Upper lobe of right lung (tissue), 1 donor: ENCODE data around the gene PLEKHJ1. TPM values are rescaled to one million over a fixed set of nuclear protein-coding genes. Genes with fewer than 3 reads are reported as not detected.
A peak's percentile ranks its signal among the peaks of the same experiment; 100 is the strongest.

Source experiments
- ATAC-seq: fragments of 200-7000 bp; cut with Tn5 transposase; one replicate; pipeline ENCODE4 v1.9.1; 2020; ENCODE audit warnings: mild to moderate bottlenecking, moderate library complexity
- DNase-seq: peaks from one replicate; pipeline ENCODE4 v3.0.0-alpha.2; 2020
- H3K27ac ChIP-seq: fragments of 200-600 bp; one replicate; pipeline ENCODE4 v1.8.0; 2022
- H3K27me3 ChIP-seq: fragments of 200-600 bp; one replicate; pipeline ENCODE4 v1.8.0; 2022; ENCODE audit warnings: mild to moderate bottlenecking
- H3K36me3 ChIP-seq: fragments of 200-600 bp; one replicate; pipeline ENCODE4 v1.8.0; 2022
- H3K4me1 ChIP-seq: fragments of 200-600 bp; one replicate; pipeline ENCODE4 v1.8.0; 2022
- H3K4me3 ChIP-seq: fragments of 200-600 bp; one replicate; pipeline ENCODE4 v1.8.0; 2022; ENCODE audit warnings: mild to moderate bottlenecking
- H3K9me3 ChIP-seq: fragments of 200-600 bp; one replicate; pipeline ENCODE4 v1.8.0; 2022
- intact Hi-C: fragments of 100-400 bp; cut with DNase I; formaldehyde crosslinking; loops from one replicate; pipeline ENCODE4 v1.11.0; 2022
- total RNA-seq: library from RNA; stranded (reverse); fragmentation: NEBNext Ultra II Directional; extraction: Animal tissue kit (Norgen Biotek cat#: 25700); gene quantifications from one replicate; pipeline ENCODE4 v1.2.1, GENCODE V29; 2021
- TF ChIP-seq, protein P1 (sequence below): fragments of 200-600 bp; IDR thresholded peaks from one replicate; pipeline ENCODE4 v1.8.0; 2022; ENCODE audit warnings: antibody characterized with exemption
- donor health status: DM: no; HTN: yes; CAD: no; lungs with severe emphysema.

The PLEKHJ1 gene
- total RNA-seq, 1 donor from 2014 or later = 54.6 TPM

DNA sequence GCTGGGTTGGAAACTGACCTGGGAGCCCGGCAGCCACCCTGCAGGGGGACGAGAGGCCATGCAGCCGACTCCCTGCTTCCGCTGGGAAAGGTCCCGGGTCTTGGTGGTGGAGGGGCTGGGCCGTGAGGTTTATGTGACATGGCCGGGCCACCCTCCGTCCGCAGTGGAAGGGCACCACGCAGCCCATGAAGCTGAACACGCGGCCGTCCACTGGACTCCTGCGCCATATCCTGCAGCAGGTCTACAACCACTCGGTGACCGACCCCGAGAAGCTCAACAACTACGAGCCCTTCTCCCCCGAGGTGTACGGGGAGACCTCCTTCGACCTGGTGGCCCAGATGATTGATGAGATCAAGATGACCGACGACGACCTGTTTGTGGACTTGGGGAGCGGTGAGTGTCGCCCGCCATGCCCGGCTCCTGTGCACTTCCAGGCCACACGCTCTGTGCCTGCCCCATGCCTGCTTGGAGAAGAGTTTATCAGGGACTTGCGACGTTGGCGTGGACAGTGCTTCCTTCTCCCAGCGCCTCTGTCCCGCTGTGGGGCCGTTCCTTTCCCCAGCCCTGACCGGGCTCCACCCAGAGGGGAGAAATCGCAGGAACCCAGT, 45.2 kb downstream of the PLEKHJ1 start:
- no peaks in the 10 kb centered on the region for H3K9me3 ChIP-seq
- no peaks in the 10 kb centered on the region for H3K27me3 ChIP-seq
- no peak overlapping the region for H3K4me3 ChIP-seq
- peaks cover 59% of the 10 kb centered on the region for H3K36me3 ChIP-seq
- no peak overlapping the region for H3K27ac ChIP-seq
- H3K4me1 ChIP-seq = peaks cover 27% of the 10 kb centered on the region
- no peak for ATAC-seq
- TF ChIP-seq, protein P1, sequence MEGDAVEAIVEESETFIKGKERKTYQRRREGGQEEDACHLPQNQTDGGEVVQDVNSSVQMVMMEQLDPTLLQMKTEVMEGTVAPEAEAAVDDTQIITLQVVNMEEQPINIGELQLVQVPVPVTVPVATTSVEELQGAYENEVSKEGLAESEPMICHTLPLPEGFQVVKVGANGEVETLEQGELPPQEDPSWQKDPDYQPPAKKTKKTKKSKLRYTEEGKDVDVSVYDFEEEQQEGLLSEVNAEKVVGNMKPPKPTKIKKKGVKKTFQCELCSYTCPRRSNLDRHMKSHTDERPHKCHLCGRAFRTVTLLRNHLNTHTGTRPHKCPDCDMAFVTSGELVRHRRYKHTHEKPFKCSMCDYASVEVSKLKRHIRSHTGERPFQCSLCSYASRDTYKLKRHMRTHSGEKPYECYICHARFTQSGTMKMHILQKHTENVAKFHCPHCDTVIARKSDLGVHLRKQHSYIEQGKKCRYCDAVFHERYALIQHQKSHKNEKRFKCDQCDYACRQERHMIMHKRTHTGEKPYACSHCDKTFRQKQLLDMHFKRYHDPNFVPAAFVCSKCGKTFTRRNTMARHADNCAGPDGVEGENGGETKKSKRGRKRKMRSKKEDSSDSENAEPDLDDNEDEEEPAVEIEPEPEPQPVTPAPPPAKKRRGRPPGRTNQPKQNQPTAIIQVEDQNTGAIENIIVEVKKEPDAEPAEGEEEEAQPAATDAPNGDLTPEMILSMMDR = no peak
- DNase-seq = no peak
- intact Hi-C loops = no loop called here

DNA sequence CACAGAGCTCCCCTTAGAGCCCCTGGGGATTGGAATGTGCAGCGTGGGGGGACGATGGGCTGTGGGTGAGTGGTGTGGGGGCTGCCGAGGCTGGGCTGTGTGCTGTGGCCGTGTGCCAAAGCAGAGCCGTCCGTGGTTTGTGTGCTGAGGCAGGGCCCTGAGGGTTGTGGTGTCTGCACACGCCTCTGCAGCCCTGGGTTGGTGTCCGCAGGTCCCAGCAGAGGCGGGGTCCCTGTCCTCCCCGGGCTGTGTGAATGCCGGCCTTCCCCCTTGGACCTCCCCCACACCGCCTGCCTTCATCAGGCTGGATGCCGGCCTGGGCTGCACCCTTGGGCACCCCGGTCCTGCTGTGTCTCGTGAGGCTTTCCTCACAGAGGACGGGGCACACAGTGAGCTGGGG, 46.2 kb downstream of the PLEKHJ1 start:
- no peak overlapping the region for H3K27ac ChIP-seq
- peaks cover 49% of the 10 kb centered on the region for H3K36me3 ChIP-seq
- intact Hi-C loops = no loop called here
- DNase-seq (no peak), ATAC-seq (no peak)
- H3K27me3 ChIP-seq = no peaks in the 10 kb centered on the region
- peaks cover 38% of the 10 kb centered on the region for H3K4me1 ChIP-seq
- TF ChIP-seq, protein P1 = no peak
- no peaks in the 10 kb centered on the region for H3K9me3 ChIP-seq
- no peak overlapping the region for H3K4me3 ChIP-seq

DNA sequence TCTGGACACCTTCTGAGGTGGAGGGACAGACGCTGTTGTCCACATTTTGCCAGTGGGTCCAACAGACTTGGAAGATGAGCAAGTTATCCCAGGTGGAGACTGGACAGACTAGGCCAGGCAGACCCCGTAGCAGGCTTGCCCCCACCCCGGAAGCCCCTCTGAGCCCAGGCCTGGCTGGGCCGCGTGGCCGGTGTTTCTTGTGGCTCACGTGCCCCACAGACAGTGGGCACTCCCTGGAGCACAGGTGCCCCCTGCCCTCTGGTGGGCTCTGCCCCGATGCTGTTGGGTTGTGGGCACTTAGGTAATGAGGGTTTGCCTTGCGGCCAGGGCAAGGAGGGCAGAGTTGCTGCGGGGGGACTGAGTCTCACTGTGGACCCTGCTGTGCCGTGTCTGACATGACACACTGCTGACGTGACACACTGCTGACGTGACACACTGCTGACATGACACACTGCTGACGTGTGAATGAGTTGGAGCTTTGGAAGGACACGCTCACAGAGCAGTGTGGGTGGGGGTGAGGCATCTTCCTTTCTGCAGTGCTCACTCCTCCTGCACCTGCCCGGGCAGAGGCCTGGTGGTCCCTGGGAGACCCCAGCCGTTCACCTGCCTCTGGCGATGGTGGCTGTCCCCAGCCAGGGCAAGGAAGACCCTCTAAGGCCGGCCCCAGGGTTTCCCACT, 47.3 kb downstream of the PLEKHJ1 start:
- no peak overlapping the region for H3K4me3 ChIP-seq
- TF ChIP-seq, protein P1 = no peak
- H3K36me3 ChIP-seq = peaks cover 38% of the 10 kb centered on the region
- H3K27ac ChIP-seq = no peak overlapping the region
- DNase-seq (no peak), ATAC-seq (no peak)
- peaks cover 46% of the 10 kb centered on the region for H3K4me1 ChIP-seq
- no peaks in the 10 kb centered on the region for H3K9me3 ChIP-seq
- no peaks in the 10 kb centered on the region for H3K27me3 ChIP-seq
- intact Hi-C loops = no loop called here

DNA sequence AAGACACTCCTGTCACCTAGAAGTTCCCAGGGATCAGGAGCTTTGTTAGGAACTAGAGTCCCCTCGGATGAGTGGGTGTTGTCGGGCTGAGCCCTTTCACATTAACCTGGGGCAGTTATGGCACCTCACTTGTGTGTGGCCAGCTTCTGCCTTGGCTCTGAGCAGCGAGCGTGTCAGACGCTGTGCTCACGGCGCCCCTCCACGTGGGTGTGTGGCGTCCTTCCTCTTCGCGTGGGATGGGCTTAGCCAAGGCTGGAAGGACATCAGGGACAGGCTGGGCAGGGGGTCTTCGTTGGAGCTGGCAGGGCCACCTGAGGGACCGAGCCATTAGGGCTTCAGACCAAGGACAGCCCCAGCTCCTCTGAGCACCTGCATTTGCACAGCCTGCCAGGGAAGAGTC, 49.0 kb downstream of the PLEKHJ1 start:
- Histone ChIP-seq H3K9me3 (no peaks in the 10 kb centered on the region), H3K27me3 (no peaks in the 10 kb centered on the region), H3K27ac (peak overlapping the region; percentile 75), H3K4me3 (no peak overlapping the region), H3K36me3 (peaks cover 42% of the 10 kb centered on the region), H3K4me1 (peaks cover 46% of the 10 kb centered on the region)
- ATAC-seq = peak; percentile 1
- TF ChIP-seq, protein P1 = no peak
- intact Hi-C loops = no loop called here
- no peak for DNase-seq

DNA sequence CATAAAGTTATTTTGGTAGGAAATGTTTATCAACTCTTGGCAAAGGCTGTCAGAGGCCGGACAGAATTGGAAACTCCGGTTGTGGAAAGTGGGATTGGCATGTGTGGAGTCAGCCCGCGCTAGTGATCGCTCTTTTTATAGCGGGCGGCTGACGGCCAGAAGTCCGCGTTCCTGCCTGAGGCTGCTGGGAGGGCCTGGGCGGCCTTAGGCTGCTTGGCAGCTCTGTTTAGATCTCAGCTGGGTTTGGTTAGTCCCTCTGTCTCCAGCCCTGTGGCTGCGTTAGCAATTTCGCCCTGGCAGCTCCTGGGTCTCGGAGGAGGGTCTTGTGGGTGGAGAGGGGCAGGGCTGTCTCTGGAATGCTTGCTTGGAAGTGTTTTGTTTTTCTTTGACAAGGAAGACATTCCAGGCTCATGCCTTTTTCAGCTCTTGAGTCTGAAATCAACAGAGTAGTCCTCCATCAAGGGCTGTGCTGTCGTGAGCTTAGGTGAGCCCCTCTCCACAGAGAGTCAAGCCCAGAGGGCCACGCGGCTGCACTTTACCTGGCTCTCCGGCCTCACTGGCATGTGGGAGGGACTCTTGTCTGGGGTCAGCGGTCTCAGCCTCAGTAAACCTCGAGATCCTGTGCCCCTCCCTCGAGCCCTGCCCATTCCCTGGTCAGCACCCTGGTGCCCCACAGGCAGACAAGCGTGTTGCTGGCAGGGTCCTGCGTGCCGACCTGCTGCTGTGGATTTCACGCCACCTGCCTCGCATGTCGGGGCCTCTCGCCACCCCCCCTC, 49.9 kb downstream of the PLEKHJ1 start:
- DNase-seq (peak; percentile 83), ATAC-seq (peak; percentile 78)
- Histone ChIP-seq H3K36me3 (peaks cover 40% of the 10 kb centered on the region), H3K4me1 (peaks cover 46% of the 10 kb centered on the region), H3K27me3 (no peaks in the 10 kb centered on the region), H3K4me3 (no peak overlapping the region), H3K9me3 (no peaks in the 10 kb centered on the region), H3K27ac (peak overlapping the region; percentile 75)
- intact Hi-C loops = no loop called here
- TF ChIP-seq, protein P1 = no peak
